Measurements from ENCODE around the gene TRIM10.

DNA sequence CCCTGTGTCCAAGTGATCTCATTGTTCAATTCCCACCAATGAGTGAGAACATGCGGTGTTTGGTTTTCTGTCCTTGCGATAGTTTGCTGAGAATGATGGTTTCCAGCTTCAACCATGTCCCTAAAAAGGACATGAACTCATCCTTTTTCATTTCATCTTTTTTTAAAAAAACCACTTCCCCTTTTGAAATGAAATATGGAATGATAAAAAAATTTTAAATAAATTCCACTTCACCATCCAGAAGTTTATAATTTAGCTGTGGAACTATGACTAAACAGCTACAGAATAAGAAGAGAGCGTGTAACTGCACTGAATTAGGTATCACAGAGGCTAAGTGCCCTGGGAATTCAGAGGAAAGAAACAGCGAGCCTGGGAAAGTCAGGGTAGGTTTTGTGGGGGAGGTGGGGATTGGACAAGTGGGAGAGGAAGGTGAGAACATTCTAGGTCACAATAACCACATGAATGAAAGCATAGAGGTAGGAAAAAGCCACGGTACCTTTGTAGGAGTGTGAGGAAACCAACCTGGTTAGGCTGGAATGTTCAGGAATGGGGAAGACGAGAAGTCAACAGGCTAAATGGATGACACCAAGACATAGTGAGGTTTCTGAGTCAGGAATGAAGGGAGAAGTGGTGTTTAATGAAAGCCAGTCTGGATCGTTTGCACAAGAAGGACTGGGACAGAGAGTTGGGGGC lies 11.0 kb downstream of the TRIM10 start:
- TF ChIP-seq EZH2 (IDR thresholded peaks at IDR 0.05; ENCODE audit: low read depth, unreplicated experiment): no peak
- TF ChIP-seq, protein P1, sequence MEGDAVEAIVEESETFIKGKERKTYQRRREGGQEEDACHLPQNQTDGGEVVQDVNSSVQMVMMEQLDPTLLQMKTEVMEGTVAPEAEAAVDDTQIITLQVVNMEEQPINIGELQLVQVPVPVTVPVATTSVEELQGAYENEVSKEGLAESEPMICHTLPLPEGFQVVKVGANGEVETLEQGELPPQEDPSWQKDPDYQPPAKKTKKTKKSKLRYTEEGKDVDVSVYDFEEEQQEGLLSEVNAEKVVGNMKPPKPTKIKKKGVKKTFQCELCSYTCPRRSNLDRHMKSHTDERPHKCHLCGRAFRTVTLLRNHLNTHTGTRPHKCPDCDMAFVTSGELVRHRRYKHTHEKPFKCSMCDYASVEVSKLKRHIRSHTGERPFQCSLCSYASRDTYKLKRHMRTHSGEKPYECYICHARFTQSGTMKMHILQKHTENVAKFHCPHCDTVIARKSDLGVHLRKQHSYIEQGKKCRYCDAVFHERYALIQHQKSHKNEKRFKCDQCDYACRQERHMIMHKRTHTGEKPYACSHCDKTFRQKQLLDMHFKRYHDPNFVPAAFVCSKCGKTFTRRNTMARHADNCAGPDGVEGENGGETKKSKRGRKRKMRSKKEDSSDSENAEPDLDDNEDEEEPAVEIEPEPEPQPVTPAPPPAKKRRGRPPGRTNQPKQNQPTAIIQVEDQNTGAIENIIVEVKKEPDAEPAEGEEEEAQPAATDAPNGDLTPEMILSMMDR (conservative IDR thresholded peaks at IDR 0.05; ENCODE audit: low read depth in 2 of 2): no peak
- TF ChIP-seq CREB1 (CRISPR knock-in tag; IDR thresholded peaks at IDR 0.05; ENCODE audit: low read depth): no peak
- TF ChIP-seq EZH2phosphoT487 (IDR thresholded peaks at IDR 0.05; ENCODE audit: unreplicated experiment): no peak
- TF ChIP-seq NANOG (IDR thresholded peaks at IDR 0.05; ENCODE audit: borderline replicate concordance): no peak

Data from GM23338 (cell line).